Liver (tissue), 9 donors: Measurements from ENCODE around the gene SESN1. TPM values are rescaled to one million over a fixed set of nuclear protein-coding genes. Genes with fewer than 3 reads are reported as not detected.

Experiments
- DNase-seq: peaks from one replicate; pipeline ENCODE4 v3.0.0-alpha.2; 2017; ENCODE audit warnings: low spot score
- H3K27ac ChIP-seq, 2 donors: one replicate each; pipeline ENCODE4 v1.7.0; 2013; ENCODE audit warnings: inconsistent platforms in 2 of 2, low read length in 2 of 2, control low read depth in 1 of 2, low read depth in 1 of 2, mild to moderate bottlenecking in 1 of 2
- H3K27me3 ChIP-seq, 4 donors: one replicate each; pipeline versions ENCODE4 v1.6.1 to v1.7.0; 2013; ENCODE audit warnings: low read length in 3 of 4, inconsistent platforms in 1 of 4, mild to moderate bottlenecking in 1 of 4, moderate library complexity in 1 of 4; ENCODE audit not compliant: control insufficient read depth in 4 of 4, insufficient read depth in 4 of 4
- H3K36me3 ChIP-seq, 4 donors: one replicate each; pipeline versions ENCODE4 v1.6.1 to v1.7.0; 2013; ENCODE audit warnings: low read length in 3 of 4, mild to moderate bottlenecking in 3 of 4, low read depth in 1 of 4, moderate library complexity in 1 of 4; ENCODE audit not compliant: control insufficient read depth in 4 of 4, insufficient read depth in 3 of 4
- H3K4me1 ChIP-seq, 4 donors: one replicate each; pipeline versions ENCODE4 v1.6.1 to v1.7.0; 2013; ENCODE audit warnings: low read length in 3 of 4, mild to moderate bottlenecking in 3 of 4, moderate library complexity in 1 of 4; ENCODE audit not compliant: control insufficient read depth in 4 of 4, insufficient read depth in 4 of 4
- H3K4me3 ChIP-seq, 3 donors: one replicate each; pipeline versions ENCODE4 v1.6.1 to v1.7.0; 2013; ENCODE audit warnings: low read length in 3 of 3, control low read depth in 1 of 3, low read depth in 1 of 3, mild to moderate bottlenecking in 1 of 3
- H3K9ac ChIP-seq, 2 donors: one replicate each; pipeline ENCODE4 v1.7.0; 2013; ENCODE audit warnings: low read length in 2 of 2, mild to moderate bottlenecking in 2 of 2, moderate library complexity in 2 of 2, control low read depth in 1 of 2, low read depth in 1 of 2
- H3K9me3 ChIP-seq, 4 donors: one replicate each; pipeline versions ENCODE4 v1.6.1 to v1.7.0; 2013; ENCODE audit warnings: low read length in 3 of 4; ENCODE audit not compliant: control insufficient read depth in 4 of 4
- CTCF ChIP-seq: fragments of 150-350 bp; IDR thresholded peaks from 2 replicates; pipeline ENCODE4 v1.5.1; 2017; ENCODE audit warnings: improper control_type of control experiment, low read depth, low read length; ENCODE audit not compliant: missing input control
- EGR1 ChIP-seq, 2 donors: IDR thresholded peaks; 2 replicates each; pipeline ENCODE4 v1.6.1; 2016 to 2018; ENCODE audit warnings: antibody characterized with exemption in 2 of 2, low read depth in 2 of 2
- FOXA1 ChIP-seq: IDR thresholded peaks from 2 replicates; pipeline ENCODE4 v1.6.1; 2016; ENCODE audit warnings: antibody characterized with exemption
- FOXA2 ChIP-seq: IDR thresholded peaks from 2 replicates; pipeline ENCODE4 v1.6.1; 2016; ENCODE audit warnings: antibody characterized with exemption
- GABPA ChIP-seq, 2 donors: IDR thresholded peaks in 1 of 2; conservative IDR thresholded peaks in 1 of 2; 2 replicates each; pipeline ENCODE4 v1.6.1; 2016; ENCODE audit warnings: antibody characterized with exemption in 2 of 2, mild to moderate bottlenecking in 1 of 2, moderate library complexity in 1 of 2
- HNF4A ChIP-seq, 2 donors: conservative IDR thresholded peaks; 2 replicates each; pipeline ENCODE4 v1.6.1; 2016; ENCODE audit warnings: antibody characterized with exemption in 2 of 2, mild to moderate bottlenecking in 2 of 2
- HNF4G ChIP-seq: IDR thresholded peaks from 2 replicates; pipeline ENCODE4 v1.6.1; 2016; ENCODE audit warnings: antibody characterized with exemption
- JUND ChIP-seq, 2 donors: IDR thresholded peaks; 2 replicates each; pipeline ENCODE4 v1.6.1; 2016; ENCODE audit warnings: antibody characterized with exemption in 2 of 2
- MAX ChIP-seq: IDR thresholded peaks from 2 replicates; pipeline ENCODE4 v1.6.1; 2016; ENCODE audit warnings: antibody characterized with exemption
- NR2F2 ChIP-seq: IDR thresholded peaks from 2 replicates; pipeline ENCODE4 v1.6.1; 2016; ENCODE audit warnings: antibody characterized with exemption
- RAD21 ChIP-seq, 2 donors: IDR thresholded peaks; 2 replicates each; pipeline ENCODE4 v1.6.1; 2016; ENCODE audit warnings: antibody characterized with exemption in 2 of 2, mild to moderate bottlenecking in 2 of 2
- SP1 ChIP-seq: IDR thresholded peaks from 2 replicates; pipeline ENCODE4 v1.6.1; 2018; ENCODE audit warnings: antibody characterized with exemption, mild to moderate bottlenecking
- YY1 ChIP-seq: IDR thresholded peaks from 2 replicates; pipeline ENCODE4 v1.6.1; 2016; ENCODE audit warnings: antibody characterized with exemption, mild to moderate bottlenecking
- WGBS: extraction: QIAGEN DNeasy Blood & Tissue Kit; methylation state at CpG from one replicate; pipeline ENCODE4 v1.1.7; 2013; 5-methylcytosine and 5-hydroxymethylcytosine counted together
- polyA plus RNA-seq, 2 donors: library from polyadenylated mRNA; stranded (reverse) in 1 of 2; unstranded in 1 of 2; fragments of 200-250 nt in 1 of 2; fragments of >200 nt in 1 of 2; fragmentation: Nextera tagmentation in 1 of 2; extraction: Ambion mirVana in 1 of 2; gene quantifications; one replicate each; pipeline versions ENCODE4 v1.2.1 to v1.2.3, GENCODE V29; 2013 to 2015
- total RNA-seq, 2 donors: library from RNA; depleted of rRNA; stranded (reverse); fragments of >200 nt; gene quantifications; one replicate each; pipeline ENCODE4 v1.2.3, GENCODE V29; 2014
- TF ChIP-seq, protein P1 (sequence below): IDR thresholded peaks from 2 replicates; pipeline ENCODE4 v1.6.1; 2016; ENCODE audit warnings: antibody characterized with exemption
- TF ChIP-seq, protein P2 (sequence below): IDR thresholded peaks from 2 replicates; pipeline ENCODE4 v1.6.1; 2016; ENCODE audit warnings: antibody characterized with exemption
- TF ChIP-seq, protein P3 (sequence below): IDR thresholded peaks from 2 replicates; pipeline ENCODE4 v1.6.1; 2016; ENCODE audit warnings: antibody characterized with exemption, mild to moderate bottlenecking
- donor health status: healthy.
- donor health status: healthy.
- donor health status: healthy.
- donor health status: healthy.
- donor health status: healthy.

The SESN1 gene
- total and polyA plus RNA-seq, 4 donors, result 6.2 to 17.0 (median 11.0) TPM

- DNase-seq, result no peak
- H3K27ac ChIP-seq, result no peak overlapping the region
- H3K9me3 ChIP-seq, result no peaks in the 10 kb centered on the region
- H3K4me3 ChIP-seq, result no peak overlapping the region
- H3K9ac ChIP-seq, result no peak overlapping the region
- peaks cover 0 to 4% (median under 1%) of the 10 kb centered on the region in 4 donors for H3K4me1 ChIP-seq
- H3K36me3 ChIP-seq, result no peaks in the 10 kb centered on the region
- TF ChIP-seq HNF4A (conservative IDR thresholded peaks at IDR 0.05), result no peak
- 95% methylated on average over 2 of the region's 2 CpGs for WGBS
- H3K27me3 ChIP-seq, result no peaks in the 10 kb centered on the region
These were observed 44.6 kb downstream of the SESN1 start for GRCh38 chr6:109050012-109050411.

GRCh38 chr6:109048670-109049415, 45.8 kb downstream of the SESN1 start:
- Histone ChIP-seq H3K9me3 (no peaks in the 10 kb centered on the region), H3K36me3 (no peaks in the 10 kb centered on the region), H3K27me3 (no peaks in the 10 kb centered on the region), H3K4me1 (peaks cover 0 to 4% (median under 1%) of the 10 kb centered on the region in 4 donors), H3K27ac (no peak overlapping the region), H3K9ac (no peak overlapping the region), H3K4me3 (no peak overlapping the region)
- 94% methylated on average over 3 of the region's 3 CpGs for WGBS
- no peak for DNase-seq
- TF ChIP-seq GABPA (IDR thresholded peaks at IDR 0.05 in 1 of 2, conservative IDR thresholded peaks at IDR 0.05 in 1 of 2), result no peak
- no peak for TF ChIP-seq NR2F2
- TF ChIP-seq, protein P1, sequence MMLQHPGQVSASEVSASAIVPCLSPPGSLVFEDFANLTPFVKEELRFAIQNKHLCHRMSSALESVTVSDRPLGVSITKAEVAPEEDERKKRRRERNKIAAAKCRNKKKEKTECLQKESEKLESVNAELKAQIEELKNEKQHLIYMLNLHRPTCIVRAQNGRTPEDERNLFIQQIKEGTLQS, result no peak
- TF ChIP-seq RAD21 (IDR thresholded peaks at IDR 0.05), result no peak
- TF ChIP-seq, protein P2, sequence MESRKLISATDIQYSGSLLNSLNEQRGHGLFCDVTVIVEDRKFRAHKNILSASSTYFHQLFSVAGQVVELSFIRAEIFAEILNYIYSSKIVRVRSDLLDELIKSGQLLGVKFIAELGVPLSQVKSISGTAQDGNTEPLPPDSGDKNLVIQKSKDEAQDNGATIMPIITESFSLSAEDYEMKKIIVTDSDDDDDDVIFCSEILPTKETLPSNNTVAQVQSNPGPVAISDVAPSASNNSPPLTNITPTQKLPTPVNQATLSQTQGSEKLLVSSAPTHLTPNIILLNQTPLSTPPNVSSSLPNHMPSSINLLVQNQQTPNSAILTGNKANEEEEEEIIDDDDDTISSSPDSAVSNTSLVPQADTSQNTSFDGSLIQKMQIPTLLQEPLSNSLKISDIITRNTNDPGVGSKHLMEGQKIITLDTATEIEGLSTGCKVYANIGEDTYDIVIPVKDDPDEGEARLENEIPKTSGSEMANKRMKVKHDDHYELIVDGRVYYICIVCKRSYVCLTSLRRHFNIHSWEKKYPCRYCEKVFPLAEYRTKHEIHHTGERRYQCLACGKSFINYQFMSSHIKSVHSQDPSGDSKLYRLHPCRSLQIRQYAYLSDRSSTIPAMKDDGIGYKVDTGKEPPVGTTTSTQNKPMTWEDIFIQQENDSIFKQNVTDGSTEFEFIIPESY, result no peak
- TF ChIP-seq, protein P3, sequence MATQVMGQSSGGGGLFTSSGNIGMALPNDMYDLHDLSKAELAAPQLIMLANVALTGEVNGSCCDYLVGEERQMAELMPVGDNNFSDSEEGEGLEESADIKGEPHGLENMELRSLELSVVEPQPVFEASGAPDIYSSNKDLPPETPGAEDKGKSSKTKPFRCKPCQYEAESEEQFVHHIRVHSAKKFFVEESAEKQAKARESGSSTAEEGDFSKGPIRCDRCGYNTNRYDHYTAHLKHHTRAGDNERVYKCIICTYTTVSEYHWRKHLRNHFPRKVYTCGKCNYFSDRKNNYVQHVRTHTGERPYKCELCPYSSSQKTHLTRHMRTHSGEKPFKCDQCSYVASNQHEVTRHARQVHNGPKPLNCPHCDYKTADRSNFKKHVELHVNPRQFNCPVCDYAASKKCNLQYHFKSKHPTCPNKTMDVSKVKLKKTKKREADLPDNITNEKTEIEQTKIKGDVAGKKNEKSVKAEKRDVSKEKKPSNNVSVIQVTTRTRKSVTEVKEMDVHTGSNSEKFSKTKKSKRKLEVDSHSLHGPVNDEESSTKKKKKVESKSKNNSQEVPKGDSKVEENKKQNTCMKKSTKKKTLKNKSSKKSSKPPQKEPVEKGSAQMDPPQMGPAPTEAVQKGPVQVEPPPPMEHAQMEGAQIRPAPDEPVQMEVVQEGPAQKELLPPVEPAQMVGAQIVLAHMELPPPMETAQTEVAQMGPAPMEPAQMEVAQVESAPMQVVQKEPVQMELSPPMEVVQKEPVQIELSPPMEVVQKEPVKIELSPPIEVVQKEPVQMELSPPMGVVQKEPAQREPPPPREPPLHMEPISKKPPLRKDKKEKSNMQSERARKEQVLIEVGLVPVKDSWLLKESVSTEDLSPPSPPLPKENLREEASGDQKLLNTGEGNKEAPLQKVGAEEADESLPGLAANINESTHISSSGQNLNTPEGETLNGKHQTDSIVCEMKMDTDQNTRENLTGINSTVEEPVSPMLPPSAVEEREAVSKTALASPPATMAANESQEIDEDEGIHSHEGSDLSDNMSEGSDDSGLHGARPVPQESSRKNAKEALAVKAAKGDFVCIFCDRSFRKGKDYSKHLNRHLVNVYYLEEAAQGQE, result no peak
- no peak for TF ChIP-seq EGR1 (IDR thresholded peaks at IDR 0.05; ENCODE audit: low read depth in 2 of 2)
- TF ChIP-seq HNF4A (conservative IDR thresholded peaks at IDR 0.05), result no peak
- no peak for TF ChIP-seq YY1

DNA sequence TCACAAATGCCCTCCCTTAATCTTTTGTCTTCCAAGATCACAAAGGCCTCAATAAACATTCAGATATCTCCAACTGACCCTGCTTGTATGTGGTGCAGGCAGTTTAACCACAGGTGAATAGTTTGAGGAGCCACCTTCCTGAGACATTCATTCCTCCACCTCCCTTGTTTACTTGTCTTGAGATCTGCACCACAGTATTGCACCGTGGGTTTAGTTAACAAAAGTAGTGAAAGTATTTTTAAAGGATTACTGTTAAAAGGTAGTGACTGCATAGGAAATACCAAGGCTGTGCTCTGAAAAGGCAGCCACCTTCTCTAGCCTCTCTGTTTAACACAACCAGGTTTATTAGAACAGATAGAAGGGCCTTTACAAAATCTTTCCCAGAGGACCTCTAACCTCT, 46.5 kb downstream of the SESN1 start:
- 88% methylated on average over 1 of the region's 1 CpG for WGBS
- H3K27me3 ChIP-seq, result no peaks in the 10 kb centered on the region
- no peak overlapping the region for H3K27ac ChIP-seq
- H3K4me3 ChIP-seq, result no peak overlapping the region
- no peaks in the 10 kb centered on the region for H3K36me3 ChIP-seq
- no peak overlapping the region for H3K9ac ChIP-seq
- peaks cover 0 to 4% (median under 1%) of the 10 kb centered on the region in 4 donors for H3K4me1 ChIP-seq
- no peak for DNase-seq
- no peaks in the 10 kb centered on the region for H3K9me3 ChIP-seq
- TF ChIP-seq JUND (IDR thresholded peaks at IDR 0.05) (no peak), NR2F2 (no peak), RAD21 (IDR thresholded peaks at IDR 0.05) (no peak), MAX (no peak), CTCF (no peak), FOXA2 (no peak), GABPA (IDR thresholded peaks at IDR 0.05 in 1 of 2, conservative IDR thresholded peaks at IDR 0.05 in 1 of 2) (no peak), FOXA1 (no peak), HNF4G (no peak), YY1 (no peak), SP1 (no peak)
- TF ChIP-seq, protein P2, result no peak
- TF ChIP-seq, protein P1, result no peak
